HEK293T (cell line): ENCODE results near the gene KLK2.

Source experiments
- CTCF ChIA-PET: fragments of 350-600 bp; formaldehyde crosslinking; extraction: SDS; loops from one replicate; lab custom pipeline; 2021; ENCODE audit warnings: antibody characterized with exemption, inconsistent platforms; lab: Yijun Ruan, JAX
- POLR2A ChIA-PET: fragments of 350-600 bp; formaldehyde crosslinking; extraction: SDS; loops from one replicate; lab custom pipeline; 2020; ENCODE audit warnings: antibody characterized with exemption, inconsistent platforms; lab: Yijun Ruan, JAX
- DNase-seq: peaks from one replicate; pipeline ENCODE4 v3.0.0; 2012; ENCODE audit warnings: mixed read lengths; ENCODE audit errors: extremely low spot score
- ARNT ChIP-seq: fragments of 450-650 bp; IDR thresholded peaks from 2 replicates; pipeline ENCODE4 v1.6.1; 2017; ENCODE audit warnings: mild to moderate bottlenecking
- BHLHE40 ChIP-seq: fragments of 450-650 bp; IDR thresholded peaks from 2 replicates; pipeline ENCODE4 v1.6.1; 2016; ENCODE audit warnings: mild to moderate bottlenecking, moderate library complexity, borderline replicate concordance
- CTBP1 ChIP-seq: fragments of 450-650 bp; IDR thresholded peaks from 2 replicates; pipeline ENCODE4 v1.6.1; 2016; ENCODE audit warnings: borderline replicate concordance
- ELF4 ChIP-seq: fragments of 450-650 bp; IDR thresholded peaks from 2 replicates; pipeline ENCODE4 v1.6.1; 2017; ENCODE audit warnings: antibody characterized with exemption
- FOXA1 ChIP-seq: fragments of 450-650 bp; IDR thresholded peaks from 2 replicates; pipeline ENCODE4 v1.6.1; 2016; ENCODE audit warnings: mild to moderate bottlenecking
- FOXK2 ChIP-seq: fragments of 450-650 bp; IDR thresholded peaks from 2 replicates; pipeline ENCODE4 v1.6.1; 2016; ENCODE audit warnings: mild to moderate bottlenecking
- FOXM1 ChIP-seq: fragments of 450-650 bp; IDR thresholded peaks from 2 replicates; pipeline ENCODE4 v1.6.1; 2017; ENCODE audit warnings: mild to moderate bottlenecking, borderline replicate concordance
- HDGF ChIP-seq: fragments of 450-650 bp; IDR thresholded peaks from 2 replicates; pipeline ENCODE4 v1.6.1; 2017; ENCODE audit warnings: antibody characterized with exemption, borderline replicate concordance
- L3MBTL2 ChIP-seq: fragments of 450-650 bp; conservative IDR thresholded peaks from 2 replicates; pipeline ENCODE4 v1.6.1; 2016; ENCODE audit warnings: mild to moderate bottlenecking
- LEF1 ChIP-seq: fragments of 450-650 bp; IDR thresholded peaks from 2 replicates; pipeline ENCODE4 v1.6.1; 2017; ENCODE audit warnings: mild to moderate bottlenecking, borderline replicate concordance
- NFRKB ChIP-seq: fragments of 450-650 bp; IDR thresholded peaks from 2 replicates; pipeline ENCODE4 v1.6.1; 2016; ENCODE audit warnings: mild to moderate bottlenecking, moderate library complexity
- SP1 ChIP-seq: fragments of 450-650 bp; IDR thresholded peaks from 2 replicates; pipeline ENCODE4 v1.6.1; 2017
- SUZ12 ChIP-seq: fragments of 450-650 bp; IDR thresholded peaks from 2 replicates; pipeline ENCODE4 v1.6.1; 2016; ENCODE audit warnings: mild to moderate bottlenecking
- TARDBP ChIP-seq: fragments of 450-650 bp; IDR thresholded peaks from 2 replicates; pipeline ENCODE4 v1.6.1; 2016
- ZNF384 ChIP-seq: fragments of 450-650 bp; IDR thresholded peaks from 2 replicates; pipeline ENCODE4 v1.6.1; 2016
- TF ChIP-seq, protein P1 (sequence below): fragments of 450-650 bp; IDR thresholded peaks from 2 replicates; pipeline ENCODE4 v1.6.1; 2016

The KLK2 gene

GRCh38 chr19:50909240-50910070 is 36.2 kb downstream of the KLK2 start:
- TF ChIP-seq, protein P1, sequence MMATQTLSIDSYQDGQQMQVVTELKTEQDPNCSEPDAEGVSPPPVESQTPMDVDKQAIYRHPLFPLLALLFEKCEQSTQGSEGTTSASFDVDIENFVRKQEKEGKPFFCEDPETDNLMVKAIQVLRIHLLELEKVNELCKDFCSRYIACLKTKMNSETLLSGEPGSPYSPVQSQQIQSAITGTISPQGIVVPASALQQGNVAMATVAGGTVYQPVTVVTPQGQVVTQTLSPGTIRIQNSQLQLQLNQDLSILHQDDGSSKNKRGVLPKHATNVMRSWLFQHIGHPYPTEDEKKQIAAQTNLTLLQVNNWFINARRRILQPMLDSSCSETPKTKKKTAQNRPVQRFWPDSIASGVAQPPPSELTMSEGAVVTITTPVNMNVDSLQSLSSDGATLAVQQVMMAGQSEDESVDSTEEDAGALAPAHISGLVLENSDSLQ: no peak
- TF ChIP-seq ZNF384: no peak
- no peak for TF ChIP-seq BHLHE40
- no peak for TF ChIP-seq ELF4
- no peak for TF ChIP-seq LEF1
- no peak for TF ChIP-seq CTBP1
- no peak for TF ChIP-seq TARDBP
- TF ChIP-seq HDGF: no peak
- no peak for TF ChIP-seq L3MBTL2
- no peak for TF ChIP-seq FOXM1
- no peak for TF ChIP-seq SP1
- no peak for TF ChIP-seq FOXA1
- TF ChIP-seq ARNT: no peak
- TF ChIP-seq SUZ12: no peak
- no peak for TF ChIP-seq NFRKB
- TF ChIP-seq FOXK2: no peak
- CTCF ChIA-PET: no interaction called here
- POLR2A ChIA-PET: interaction anchor here (1.2 to 1.5 kb wide), 3 partner anchors 105 to 185 kb away, joined by 5 to 7 read pairs (median 6); no protein-coding TSS in a partner anchor
- peak; percentile 98 for DNase-seq

DNA sequence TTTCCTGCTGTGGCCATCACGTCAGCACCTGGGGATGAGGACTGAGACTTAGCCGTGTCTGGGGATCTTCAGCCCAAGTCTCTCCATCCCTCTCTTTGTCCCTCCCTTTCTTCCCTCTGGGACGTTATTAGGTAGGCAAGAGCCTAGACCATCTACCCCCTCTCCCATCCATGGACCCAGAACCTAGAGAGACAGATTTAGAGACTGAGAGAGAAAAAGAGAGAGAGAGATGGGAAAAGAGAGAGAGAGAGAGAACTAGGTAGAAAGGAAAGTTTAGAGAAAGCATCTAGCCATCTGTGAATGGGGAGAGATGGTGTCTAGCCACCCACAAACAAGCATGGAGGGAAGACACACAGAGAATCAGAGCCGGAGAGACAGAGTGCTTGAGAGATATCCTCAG is 37.5 kb downstream of the KLK2 start:
- ChIA-PET POLR2A (no interaction called here), CTCF (no interaction called here)
- no peak for DNase-seq
- TF ChIP-seq LEF1: no peak
- no peak for TF ChIP-seq FOXA1
- no peak for TF ChIP-seq ELF4
- no peak for TF ChIP-seq NFRKB
- TF ChIP-seq TARDBP: no peak
- TF ChIP-seq L3MBTL2: no peak
- no peak for TF ChIP-seq CTBP1
- no peak for TF ChIP-seq SP1
- no peak for TF ChIP-seq BHLHE40
- TF ChIP-seq, protein P1: no peak
- no peak for TF ChIP-seq FOXK2

DNA sequence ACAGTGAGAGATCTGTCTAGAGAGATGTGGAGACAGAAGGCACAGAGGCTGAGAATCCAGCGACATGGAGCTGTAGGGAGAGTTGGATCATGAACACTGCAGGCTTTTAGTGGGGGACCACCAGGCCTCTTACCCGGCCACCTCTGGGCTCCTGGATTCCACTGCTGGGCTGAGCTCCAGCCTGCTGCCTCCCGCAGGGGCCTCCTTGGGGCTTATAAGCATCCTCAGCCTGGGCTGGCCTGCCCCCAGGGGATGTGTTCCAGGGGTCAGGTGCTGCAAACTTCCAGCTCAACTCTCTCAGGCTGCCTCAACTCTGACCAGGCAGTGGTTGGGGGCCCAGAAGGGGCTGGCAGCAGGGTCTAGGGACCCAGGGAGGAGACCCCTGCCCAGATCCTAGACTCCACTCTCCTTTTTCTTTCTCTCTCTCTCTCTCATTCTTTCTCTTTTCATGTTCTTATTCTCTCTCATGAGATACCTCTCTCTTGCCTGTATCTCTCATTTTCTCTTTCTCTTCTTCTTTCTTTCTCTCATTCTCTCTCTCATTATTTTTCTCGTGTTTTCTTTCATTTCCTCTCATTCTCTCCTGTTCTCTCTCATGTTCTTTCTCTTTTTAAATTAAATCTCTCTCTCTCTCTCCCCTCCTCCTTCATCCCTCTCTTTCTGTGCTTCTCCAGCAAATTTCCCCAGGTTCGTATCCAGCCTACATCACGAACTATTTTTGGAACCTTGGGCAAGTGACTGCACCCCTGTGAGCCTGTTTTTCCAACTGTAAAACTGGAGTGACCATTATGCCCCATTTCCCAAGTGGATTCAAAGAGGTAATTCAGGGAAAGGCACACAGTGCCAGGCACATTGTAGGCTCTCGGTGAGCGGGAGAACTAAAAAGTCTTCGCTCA is 38.2 kb downstream of the KLK2 start, which contains the start of gene KLK4:
KLK4 (minus strand) TSS at position 190 of the 896 bp plus-strand sequence. CDS start 657 bp downstream, outside the sequence.
- TF ChIP-seq TARDBP: no peak
- TF ChIP-seq BHLHE40: no peak
- TF ChIP-seq FOXA1: no peak
- TF ChIP-seq, protein P1: no peak
- no peak for TF ChIP-seq ELF4
- TF ChIP-seq CTBP1: no peak
- no peak for TF ChIP-seq SP1
- no peak for TF ChIP-seq L3MBTL2
- TF ChIP-seq ARNT: no peak
- TF ChIP-seq FOXM1: no peak
- CTCF ChIA-PET: interaction anchor here (1.4 kb wide), 1 partner anchor 11 kb away, joined by 5 read pairs; no protein-coding TSS in a partner anchor
- DNase-seq: no peak
- POLR2A ChIA-PET: no interaction called here

GRCh38 chr19:50912102-50912599 is 38.9 kb downstream of the KLK2 start:
- DNase-seq: no peak
- POLR2A ChIA-PET: no interaction called here
- TF ChIP-seq ZNF384 (no peak), BHLHE40 (no peak), CTBP1 (no peak), SUZ12 (no peak), ARNT (no peak), NFRKB (no peak), TARDBP (no peak), ELF4 (no peak), L3MBTL2 (no peak), FOXA1 (no peak), LEF1 (no peak), FOXK2 (no peak), FOXM1 (no peak), SP1 (no peak), HDGF (no peak)
- TF ChIP-seq, protein P1: no peak
- CTCF ChIA-PET: interaction anchor here (1.4 kb wide), 1 partner anchor 10 kb away, joined by 5 read pairs; no protein-coding TSS in a partner anchor
